ENCODE results near the gene CRB3.

DNA sequence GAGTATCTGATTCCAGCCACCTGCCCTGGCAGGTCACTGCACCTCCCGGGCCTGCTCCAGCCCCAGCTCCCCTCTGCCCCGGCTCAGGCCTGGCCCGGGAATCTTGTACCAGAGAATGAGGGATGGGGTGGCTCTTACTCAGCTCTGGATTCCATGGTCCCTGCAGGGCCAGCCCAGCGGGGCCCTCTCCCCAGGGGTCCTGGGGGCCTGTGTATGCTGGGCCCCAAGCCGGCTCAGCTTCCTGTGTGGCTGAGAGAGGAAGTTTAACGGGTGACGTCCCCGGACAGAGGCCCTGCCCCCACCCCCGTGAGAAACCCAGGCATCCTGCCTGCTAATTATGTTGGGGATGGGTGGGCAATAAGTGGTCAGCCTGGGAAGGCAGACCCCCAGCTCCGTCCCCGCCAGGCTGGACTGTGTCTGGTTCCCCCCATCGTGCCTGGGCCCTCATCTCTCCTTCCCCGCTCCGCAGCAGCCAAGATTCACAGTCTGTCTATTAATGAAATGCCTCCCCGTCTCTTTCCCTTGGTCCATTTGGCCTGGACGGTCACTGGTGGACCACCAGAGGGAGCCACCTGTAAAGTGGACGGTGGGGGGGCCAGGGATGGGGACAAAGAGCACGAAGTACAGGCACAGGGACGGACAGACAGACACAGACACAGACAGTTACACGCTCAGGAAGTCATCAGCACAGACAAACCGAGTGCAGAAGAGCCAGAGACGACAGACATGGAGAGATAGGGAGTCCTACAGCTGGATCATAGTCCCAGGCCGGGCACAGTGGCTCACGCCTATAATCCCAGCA lies 17.7 kb downstream of the CRB3 start, which contains the start of gene DENND1C:
- TF ChIP-seq, protein P1, sequence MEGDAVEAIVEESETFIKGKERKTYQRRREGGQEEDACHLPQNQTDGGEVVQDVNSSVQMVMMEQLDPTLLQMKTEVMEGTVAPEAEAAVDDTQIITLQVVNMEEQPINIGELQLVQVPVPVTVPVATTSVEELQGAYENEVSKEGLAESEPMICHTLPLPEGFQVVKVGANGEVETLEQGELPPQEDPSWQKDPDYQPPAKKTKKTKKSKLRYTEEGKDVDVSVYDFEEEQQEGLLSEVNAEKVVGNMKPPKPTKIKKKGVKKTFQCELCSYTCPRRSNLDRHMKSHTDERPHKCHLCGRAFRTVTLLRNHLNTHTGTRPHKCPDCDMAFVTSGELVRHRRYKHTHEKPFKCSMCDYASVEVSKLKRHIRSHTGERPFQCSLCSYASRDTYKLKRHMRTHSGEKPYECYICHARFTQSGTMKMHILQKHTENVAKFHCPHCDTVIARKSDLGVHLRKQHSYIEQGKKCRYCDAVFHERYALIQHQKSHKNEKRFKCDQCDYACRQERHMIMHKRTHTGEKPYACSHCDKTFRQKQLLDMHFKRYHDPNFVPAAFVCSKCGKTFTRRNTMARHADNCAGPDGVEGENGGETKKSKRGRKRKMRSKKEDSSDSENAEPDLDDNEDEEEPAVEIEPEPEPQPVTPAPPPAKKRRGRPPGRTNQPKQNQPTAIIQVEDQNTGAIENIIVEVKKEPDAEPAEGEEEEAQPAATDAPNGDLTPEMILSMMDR (IDR thresholded peaks at IDR 0.05) = peak; percentile 38; the same call in 2 of the 3 replicates
- TF ChIP-seq POLR2A (IDR thresholded peaks at IDR 0.05; ENCODE audit: low read length) = no peak
- no peak for TF ChIP-seq FOSL2 (IDR thresholded peaks at IDR 0.05)
- no peak for TF ChIP-seq FOSL2 (CRISPR knock-in tag; IDR thresholded peaks at IDR 0.05)
- TF ChIP-seq, protein P2, sequence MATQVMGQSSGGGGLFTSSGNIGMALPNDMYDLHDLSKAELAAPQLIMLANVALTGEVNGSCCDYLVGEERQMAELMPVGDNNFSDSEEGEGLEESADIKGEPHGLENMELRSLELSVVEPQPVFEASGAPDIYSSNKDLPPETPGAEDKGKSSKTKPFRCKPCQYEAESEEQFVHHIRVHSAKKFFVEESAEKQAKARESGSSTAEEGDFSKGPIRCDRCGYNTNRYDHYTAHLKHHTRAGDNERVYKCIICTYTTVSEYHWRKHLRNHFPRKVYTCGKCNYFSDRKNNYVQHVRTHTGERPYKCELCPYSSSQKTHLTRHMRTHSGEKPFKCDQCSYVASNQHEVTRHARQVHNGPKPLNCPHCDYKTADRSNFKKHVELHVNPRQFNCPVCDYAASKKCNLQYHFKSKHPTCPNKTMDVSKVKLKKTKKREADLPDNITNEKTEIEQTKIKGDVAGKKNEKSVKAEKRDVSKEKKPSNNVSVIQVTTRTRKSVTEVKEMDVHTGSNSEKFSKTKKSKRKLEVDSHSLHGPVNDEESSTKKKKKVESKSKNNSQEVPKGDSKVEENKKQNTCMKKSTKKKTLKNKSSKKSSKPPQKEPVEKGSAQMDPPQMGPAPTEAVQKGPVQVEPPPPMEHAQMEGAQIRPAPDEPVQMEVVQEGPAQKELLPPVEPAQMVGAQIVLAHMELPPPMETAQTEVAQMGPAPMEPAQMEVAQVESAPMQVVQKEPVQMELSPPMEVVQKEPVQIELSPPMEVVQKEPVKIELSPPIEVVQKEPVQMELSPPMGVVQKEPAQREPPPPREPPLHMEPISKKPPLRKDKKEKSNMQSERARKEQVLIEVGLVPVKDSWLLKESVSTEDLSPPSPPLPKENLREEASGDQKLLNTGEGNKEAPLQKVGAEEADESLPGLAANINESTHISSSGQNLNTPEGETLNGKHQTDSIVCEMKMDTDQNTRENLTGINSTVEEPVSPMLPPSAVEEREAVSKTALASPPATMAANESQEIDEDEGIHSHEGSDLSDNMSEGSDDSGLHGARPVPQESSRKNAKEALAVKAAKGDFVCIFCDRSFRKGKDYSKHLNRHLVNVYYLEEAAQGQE (IDR thresholded peaks at IDR 0.05) = no peak
- TF ChIP-seq RAD21 (conservative IDR thresholded peaks at IDR 0.05 in 1 of 2, IDR thresholded peaks at IDR 0.05 in 1 of 2) = peak; percentile 33 to 50

Measured in A549 (cell line).